Measurements from ENCODE around the gene UGT1A10.

The UGT1A10 gene

DNA sequence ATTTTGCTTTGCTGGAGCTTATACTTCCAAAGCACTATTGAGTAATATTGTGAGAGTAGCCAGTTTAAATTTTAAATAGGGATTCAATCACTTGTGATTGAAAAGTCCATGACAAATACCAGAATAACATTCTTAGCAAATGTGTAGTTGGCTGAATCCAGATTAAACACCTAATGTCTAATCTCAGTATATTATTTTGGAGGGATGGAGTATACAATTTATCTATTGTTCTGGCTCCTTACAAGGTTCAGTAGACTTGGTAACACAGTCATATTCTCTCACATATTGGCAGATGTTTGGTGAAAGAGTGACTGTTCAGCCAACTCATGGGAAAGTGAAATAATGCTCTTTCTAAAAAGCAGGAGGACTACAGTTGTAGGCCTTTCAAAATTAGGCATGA lies 37.6 kb downstream of the UGT1A10 start:
- no peak overlapping the region for H3K4me3 ChIP-seq (ENCODE audit: low read depth, low read length)
- H3K27me3 ChIP-seq (ENCODE audit: insufficient read depth, low read depth, severe bottlenecking): no peaks in the 10 kb centered on the region
- no peak for DNase-seq
- H3K9me3 ChIP-seq (ENCODE audit: severe bottlenecking): peaks cover 2% of the 10 kb centered on the region
- H3K27ac ChIP-seq: no peak overlapping the region
- TF ChIP-seq, protein P1, sequence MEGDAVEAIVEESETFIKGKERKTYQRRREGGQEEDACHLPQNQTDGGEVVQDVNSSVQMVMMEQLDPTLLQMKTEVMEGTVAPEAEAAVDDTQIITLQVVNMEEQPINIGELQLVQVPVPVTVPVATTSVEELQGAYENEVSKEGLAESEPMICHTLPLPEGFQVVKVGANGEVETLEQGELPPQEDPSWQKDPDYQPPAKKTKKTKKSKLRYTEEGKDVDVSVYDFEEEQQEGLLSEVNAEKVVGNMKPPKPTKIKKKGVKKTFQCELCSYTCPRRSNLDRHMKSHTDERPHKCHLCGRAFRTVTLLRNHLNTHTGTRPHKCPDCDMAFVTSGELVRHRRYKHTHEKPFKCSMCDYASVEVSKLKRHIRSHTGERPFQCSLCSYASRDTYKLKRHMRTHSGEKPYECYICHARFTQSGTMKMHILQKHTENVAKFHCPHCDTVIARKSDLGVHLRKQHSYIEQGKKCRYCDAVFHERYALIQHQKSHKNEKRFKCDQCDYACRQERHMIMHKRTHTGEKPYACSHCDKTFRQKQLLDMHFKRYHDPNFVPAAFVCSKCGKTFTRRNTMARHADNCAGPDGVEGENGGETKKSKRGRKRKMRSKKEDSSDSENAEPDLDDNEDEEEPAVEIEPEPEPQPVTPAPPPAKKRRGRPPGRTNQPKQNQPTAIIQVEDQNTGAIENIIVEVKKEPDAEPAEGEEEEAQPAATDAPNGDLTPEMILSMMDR (IDR thresholded peaks at IDR 0.05; ENCODE audit: low read depth, low read length): no peak
- no peaks in the 10 kb centered on the region for H3K36me3 ChIP-seq

DNA sequence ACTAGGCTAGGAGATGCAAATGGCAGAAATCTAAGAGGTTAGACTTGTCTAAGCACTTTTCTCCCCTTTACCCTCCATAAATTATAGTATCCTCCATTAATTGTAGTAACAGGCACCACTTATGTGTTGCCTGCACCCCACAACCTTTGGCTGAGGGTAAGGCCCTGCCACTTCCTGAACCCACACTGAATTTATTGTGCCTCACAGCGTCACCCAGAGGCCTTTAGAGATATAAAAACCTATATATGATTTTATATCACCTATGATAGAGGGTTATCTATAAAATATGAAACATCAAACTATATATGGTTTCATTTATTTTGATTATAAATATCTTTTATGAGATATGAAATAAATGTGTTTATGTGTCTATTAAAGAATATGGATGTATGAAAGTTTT lies 38.1 kb downstream of the UGT1A10 start:
- no peak for DNase-seq

DNA sequence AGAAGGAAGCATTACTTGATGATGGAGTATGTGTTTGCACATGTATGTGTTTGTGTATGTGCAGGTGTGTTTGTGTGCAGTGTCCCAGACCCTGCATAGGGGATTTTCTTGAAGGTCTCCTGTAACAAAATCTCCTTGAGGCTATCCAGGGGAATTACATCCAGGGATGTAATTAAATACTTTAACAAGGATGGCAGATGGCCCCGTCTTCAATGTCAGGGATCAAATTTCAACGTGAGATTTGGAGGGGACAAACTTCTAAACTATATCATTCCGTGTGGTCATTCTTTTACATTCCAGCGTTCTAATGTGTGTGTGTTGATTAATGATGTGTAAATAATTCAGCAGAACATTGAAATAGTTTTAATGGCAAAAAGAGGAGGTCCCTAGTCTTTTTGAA lies 38.7 kb downstream of the UGT1A10 start:
- peak; percentile 45 for DNase-seq
- no peaks in the 10 kb centered on the region for H3K36me3 ChIP-seq
- H3K9me3 ChIP-seq (ENCODE audit: severe bottlenecking): peaks cover 2% of the 10 kb centered on the region
- no peaks in the 10 kb centered on the region for H3K27me3 ChIP-seq (ENCODE audit: insufficient read depth, low read depth, severe bottlenecking)
- TF ChIP-seq, protein P1 (IDR thresholded peaks at IDR 0.05; ENCODE audit: low read depth, low read length): peak; percentile 24; the same call in 1 of the 2 replicates
- H3K27ac ChIP-seq: no peak overlapping the region
- H3K4me3 ChIP-seq (ENCODE audit: low read depth, low read length): no peak overlapping the region

More for the DNA sequence above, 38.1 kb downstream of the UGT1A10 start:
- H3K9me3 ChIP-seq (ENCODE audit: severe bottlenecking): peaks cover 2% of the 10 kb centered on the region
- H3K36me3 ChIP-seq: no peaks in the 10 kb centered on the region
- TF ChIP-seq, protein P1 (IDR thresholded peaks at IDR 0.05; ENCODE audit: low read depth, low read length): no peak
- no peaks in the 10 kb centered on the region for H3K27me3 ChIP-seq (ENCODE audit: insufficient read depth, low read depth, severe bottlenecking)
- H3K27ac ChIP-seq: no peak overlapping the region
- H3K4me3 ChIP-seq (ENCODE audit: low read depth, low read length): no peak overlapping the region

DNA sequence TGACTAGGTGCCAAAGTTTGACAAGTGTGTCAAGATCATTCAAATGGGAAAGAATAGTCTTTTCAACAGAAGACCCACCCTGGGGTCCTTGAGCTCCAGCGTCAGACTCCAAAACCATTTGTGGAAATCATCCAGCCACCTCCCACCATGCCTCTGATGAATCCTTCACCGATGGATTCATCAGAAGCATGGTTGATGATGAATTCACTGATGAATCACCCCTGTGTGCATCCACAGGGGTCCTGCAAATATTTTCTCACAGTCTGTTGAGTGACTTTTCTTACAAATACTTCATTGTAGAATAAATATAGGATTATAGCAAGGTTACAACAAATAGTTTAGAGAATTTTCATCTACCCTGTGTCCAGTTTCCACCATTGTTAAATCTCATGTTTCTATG lies 39.8 kb downstream of the UGT1A10 start:
- Histone ChIP-seq H3K9me3 (ENCODE audit: severe bottlenecking) (peaks cover 2% of the 10 kb centered on the region), H3K4me3 (ENCODE audit: low read depth, low read length) (no peak overlapping the region), H3K27me3 (ENCODE audit: insufficient read depth, low read depth, severe bottlenecking) (no peaks in the 10 kb centered on the region), H3K27ac (no peak overlapping the region), H3K36me3 (no peaks in the 10 kb centered on the region)
- no peak for DNase-seq
- TF ChIP-seq, protein P1 (IDR thresholded peaks at IDR 0.05; ENCODE audit: low read depth, low read length): no peak

DNA sequence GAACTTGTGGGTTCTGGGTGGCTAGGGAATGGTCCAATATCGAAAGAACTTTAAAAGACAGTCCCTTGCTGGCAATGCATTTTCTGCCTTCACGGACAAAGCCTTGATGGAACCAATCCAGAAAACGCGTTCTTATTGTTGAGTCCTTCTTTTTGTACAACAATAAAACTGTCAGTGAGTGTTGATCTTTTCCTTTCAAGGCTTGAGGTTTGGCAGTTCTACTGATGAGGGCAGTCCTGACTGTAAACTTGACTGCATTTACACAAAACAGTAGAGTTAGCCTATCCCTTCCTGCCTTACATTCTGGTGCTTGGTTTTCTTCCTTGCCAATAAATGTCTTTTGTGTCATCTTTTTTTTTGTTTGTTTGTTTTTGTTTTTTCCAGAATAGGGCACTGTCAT lies 42.9 kb downstream of the UGT1A10 start:
- H3K27me3 ChIP-seq (ENCODE audit: insufficient read depth, low read depth, severe bottlenecking): no peaks in the 10 kb centered on the region
- H3K36me3 ChIP-seq: no peaks in the 10 kb centered on the region
- no peak overlapping the region for H3K4me3 ChIP-seq (ENCODE audit: low read depth, low read length)
- no peak for DNase-seq
- H3K27ac ChIP-seq: no peak overlapping the region
- TF ChIP-seq, protein P1 (IDR thresholded peaks at IDR 0.05; ENCODE audit: low read depth, low read length): no peak
- H3K9me3 ChIP-seq (ENCODE audit: severe bottlenecking): peaks cover 2% of the 10 kb centered on the region

DNA sequence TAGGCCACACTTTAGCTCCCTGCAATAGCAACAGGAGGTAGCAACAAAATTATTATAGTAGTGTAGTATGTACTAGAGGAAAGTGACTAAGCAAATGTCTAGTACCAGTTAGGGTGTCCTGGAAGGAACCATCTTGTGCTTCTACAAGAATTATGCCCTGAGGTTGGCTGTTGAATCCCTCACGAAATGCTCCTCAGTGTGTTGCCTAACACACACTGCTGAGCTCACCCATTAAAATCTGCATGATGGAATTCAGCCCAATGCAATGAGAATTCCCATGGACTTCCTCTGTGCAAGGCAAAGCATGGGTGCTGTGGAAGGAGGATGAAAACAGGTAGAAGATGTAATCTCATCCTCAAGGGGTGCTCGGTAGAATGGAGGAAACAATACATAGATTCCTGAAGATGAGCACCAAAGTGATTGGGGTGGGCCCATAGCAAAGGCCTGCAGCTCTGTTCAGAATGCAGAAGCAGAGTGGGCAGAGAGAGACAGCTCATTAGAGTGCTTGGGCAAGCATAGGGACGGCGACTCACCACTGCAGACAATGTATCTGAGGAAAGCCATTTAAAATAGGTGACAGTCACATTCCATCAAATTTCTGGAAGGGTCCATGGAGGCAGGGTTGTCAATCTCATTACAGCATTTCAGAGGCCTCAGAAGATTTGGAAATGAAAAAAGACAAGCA lies 44.3 kb downstream of the UGT1A10 start:
- Histone ChIP-seq H3K27ac (no peak overlapping the region), H3K36me3 (no peaks in the 10 kb centered on the region), H3K9me3 (ENCODE audit: severe bottlenecking) (peaks cover 2% of the 10 kb centered on the region), H3K27me3 (ENCODE audit: insufficient read depth, low read depth, severe bottlenecking) (no peaks in the 10 kb centered on the region), H3K4me3 (ENCODE audit: low read depth, low read length) (no peak overlapping the region)
- no peak for DNase-seq
- TF ChIP-seq, protein P1 (IDR thresholded peaks at IDR 0.05; ENCODE audit: low read depth, low read length): no peak

All from WERI-Rb-1 (cell line).